T1000 (cell line): ENCODE results near the gene TMED8.
A peak's percentile ranks its signal among the peaks of the same experiment; 100 is the strongest.
"Not testable (repeated sequence)": the region's sequence is repeated elsewhere in the genome, so short reads cannot be mapped to it uniquely, and the experiment has no call there.

ENCODE experiments used
- DNase-seq: peaks from one replicate; lab custom pipeline; 2025; ENCODE audit warnings: mixed read lengths; lab: John Stamatoyannopoulos, UW

TMED8 gene

GRCh38 chr14:77376771-77377501, at the start of gene TMED8, which contains the start of gene SAMD15:
TMED8 (minus strand) TSS chr14:77377094; CDS start chr14:77377053, 41 bp downstream.
SAMD15 (plus strand) TSS chr14:77377379; CDS start chr14:77377419, 40 bp downstream.
- peak; percentile 79 for DNase-seq

GRCh38 chr14:77426396-77426795, 49.5 kb upstream of the TMED8 start:
- no peak for DNase-seq

DNA sequence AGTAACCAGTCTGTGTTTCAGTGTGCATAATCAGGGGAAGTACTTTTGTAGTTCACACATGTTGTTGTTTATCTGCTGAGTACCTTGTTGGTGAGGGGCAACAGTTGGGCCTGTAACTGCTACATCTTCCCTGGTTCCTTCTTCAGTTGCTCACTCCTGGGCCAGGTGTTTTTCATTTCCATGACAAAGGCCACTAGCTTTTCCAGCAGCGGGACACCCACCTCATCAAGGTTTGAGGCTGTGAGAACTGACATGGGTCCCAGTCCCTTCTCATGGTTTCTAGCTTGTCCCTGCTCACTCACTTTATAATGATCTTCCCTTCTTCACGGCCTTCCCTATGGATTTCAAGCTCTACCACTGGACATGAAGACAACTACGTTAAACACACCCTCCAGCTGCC, 48.0 kb upstream of the TMED8 start:
- no peak for DNase-seq

DNA sequence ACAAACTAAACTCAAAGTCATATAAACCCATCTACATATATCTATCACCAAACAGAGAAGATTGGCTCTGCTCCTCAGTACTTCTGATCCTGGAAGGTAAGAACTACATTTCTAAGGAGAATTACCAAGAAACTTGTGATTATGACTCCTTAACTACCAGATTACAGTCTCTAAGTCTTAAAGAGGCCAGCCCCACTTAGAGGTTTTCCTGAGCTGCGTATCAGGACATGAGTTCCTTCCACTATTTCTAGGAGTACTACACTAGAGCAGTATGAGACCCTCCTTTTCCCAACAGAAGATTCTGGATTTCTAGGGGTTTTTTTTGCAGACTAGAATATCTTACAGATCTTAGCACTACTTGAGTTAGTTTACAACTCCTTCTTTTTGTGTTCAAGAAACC, 46.5 kb upstream of the TMED8 start, which contains the start of gene NOXRED1:
NOXRED1 (minus strand) TSS at position 101 of the 400 bp plus-strand sequence. CDS start 634 bp downstream, outside the sequence.
- no peak for DNase-seq

DNA sequence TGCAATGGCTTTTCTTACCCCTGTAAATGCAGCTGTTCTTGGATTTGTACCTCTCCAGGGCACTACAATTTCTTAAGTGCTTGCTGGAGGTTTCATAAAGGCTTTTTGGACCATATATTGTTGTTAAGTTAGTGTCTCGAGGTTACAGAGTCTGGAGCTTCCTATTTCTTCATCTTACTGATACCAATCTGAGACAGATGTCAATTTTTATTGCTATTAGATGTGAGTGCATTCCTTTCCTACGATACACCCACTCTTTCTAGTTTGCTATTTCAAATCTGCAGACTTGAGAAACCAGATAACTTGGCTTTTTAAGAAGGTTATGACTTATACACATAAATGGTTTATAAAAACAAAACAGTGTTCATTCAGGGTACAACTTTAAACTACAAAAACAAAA, 44.3 kb upstream of the TMED8 start:
- DNase-seq, result no peak

GRCh38 chr14:77416836-77417235, 39.9 kb upstream of the TMED8 start:
- DNase-seq, result no peak

DNA sequence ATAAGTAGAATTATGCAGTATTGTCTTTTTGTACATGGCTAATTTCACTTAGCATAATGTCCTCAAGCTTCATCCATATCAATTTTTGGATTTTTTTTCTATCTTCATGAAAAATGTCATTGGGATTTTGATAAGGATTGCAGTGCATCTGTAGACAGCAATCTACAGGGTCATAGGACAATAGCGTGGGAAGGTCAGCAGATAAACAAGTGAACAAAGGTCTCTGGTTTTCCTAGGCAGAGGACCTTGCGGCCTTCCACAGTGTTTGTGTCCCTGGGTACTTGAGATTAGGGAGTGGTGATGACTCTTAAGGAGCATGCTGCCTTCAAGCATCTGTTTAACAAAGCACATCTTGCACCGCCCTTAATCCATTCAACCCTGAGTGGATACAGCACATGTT, 39.2 kb upstream of the TMED8 start:
- DNase-seq, result not testable (repeated sequence)

GRCh38 chr14:77415403-77416030, 38.6 kb upstream of the TMED8 start:
- not testable (repeated sequence) for DNase-seq

DNA sequence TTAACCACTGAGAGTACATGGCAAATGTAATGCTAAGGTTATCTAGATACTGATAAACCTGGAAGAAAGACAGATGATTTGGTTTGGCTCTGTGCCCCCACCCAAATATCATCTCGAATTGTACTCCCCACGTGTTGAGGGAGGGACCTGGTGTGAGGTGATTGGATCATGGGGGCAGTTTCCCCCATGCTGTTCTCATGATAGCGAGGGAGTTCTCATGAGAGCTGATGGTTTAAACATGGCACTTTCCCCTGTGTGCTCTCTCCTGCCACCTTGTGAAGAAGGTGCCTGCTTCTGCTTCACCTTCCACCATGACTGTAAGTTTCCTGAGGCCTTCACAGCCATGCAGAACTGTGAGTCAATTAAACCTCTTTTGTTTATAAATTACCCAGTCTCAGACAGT, 32.2 kb upstream of the TMED8 start:
- no peak for DNase-seq

- DNase-seq, result no peak
These were observed 30.3 kb upstream of the TMED8 start for GRCh38 chr14:77407158-77407557.

GRCh38 chr14:77406718-77407117, 29.8 kb upstream of the TMED8 start:
- DNase-seq, result no peak

GRCh38 chr14:77406086-77406485, 29.2 kb upstream of the TMED8 start:
- no peak for DNase-seq

DNA sequence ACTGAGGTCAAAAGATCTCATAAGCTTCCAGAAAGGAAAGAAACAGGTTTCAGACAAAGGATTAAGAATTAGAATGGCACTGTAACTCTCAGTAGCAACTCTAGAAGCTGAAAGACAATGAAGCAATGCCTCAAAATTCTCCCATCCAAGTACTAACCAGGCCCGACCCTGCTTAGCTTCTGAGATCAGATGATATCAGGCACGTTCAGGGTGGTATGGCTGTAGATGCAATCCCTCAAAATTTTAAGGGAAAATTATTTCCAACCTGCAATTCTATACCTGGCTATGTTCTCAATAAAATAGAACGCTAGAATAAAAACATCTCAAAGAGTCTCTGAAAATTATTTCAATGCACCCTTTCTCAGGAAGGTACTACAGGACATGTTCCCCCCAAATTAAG, 26.9 kb upstream of the TMED8 start:
- DNase-seq, result no peak

GRCh38 chr14:77400216-77400615, 23.3 kb upstream of the TMED8 start:
- DNase-seq, result no peak

GRCh38 chr14:77390188-77390587, 13.3 kb upstream of the TMED8 start:
- no peak for DNase-seq

DNA sequence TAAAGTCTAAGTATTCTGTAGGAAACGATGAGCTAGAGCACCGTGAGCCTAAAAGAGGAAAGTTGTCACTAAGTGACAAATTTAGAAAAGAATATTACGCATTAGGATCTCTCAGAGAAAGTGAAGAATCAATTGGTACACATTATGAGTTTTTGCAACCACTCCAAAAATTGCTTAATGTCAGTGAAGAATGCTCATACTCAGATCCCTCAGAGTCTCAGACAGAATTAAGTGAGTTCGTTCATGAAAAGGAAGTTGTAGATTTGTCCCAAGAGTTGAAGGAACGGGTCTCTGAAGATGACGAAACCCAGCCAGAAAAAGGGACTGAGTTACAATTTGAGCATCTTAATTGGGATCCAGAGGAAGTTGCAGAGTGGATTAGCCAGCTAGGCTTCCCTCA, 1.8 kb upstream of the TMED8 start:
- DNase-seq, result no peak

GRCh38 chr14:77377502-77377844, 579 bp upstream of the TMED8 start:
- no peak for DNase-seq

GRCh38 chr14:77375973-77376770, 722 bp downstream of the TMED8 start:
- DNase-seq, result no peak

DNA sequence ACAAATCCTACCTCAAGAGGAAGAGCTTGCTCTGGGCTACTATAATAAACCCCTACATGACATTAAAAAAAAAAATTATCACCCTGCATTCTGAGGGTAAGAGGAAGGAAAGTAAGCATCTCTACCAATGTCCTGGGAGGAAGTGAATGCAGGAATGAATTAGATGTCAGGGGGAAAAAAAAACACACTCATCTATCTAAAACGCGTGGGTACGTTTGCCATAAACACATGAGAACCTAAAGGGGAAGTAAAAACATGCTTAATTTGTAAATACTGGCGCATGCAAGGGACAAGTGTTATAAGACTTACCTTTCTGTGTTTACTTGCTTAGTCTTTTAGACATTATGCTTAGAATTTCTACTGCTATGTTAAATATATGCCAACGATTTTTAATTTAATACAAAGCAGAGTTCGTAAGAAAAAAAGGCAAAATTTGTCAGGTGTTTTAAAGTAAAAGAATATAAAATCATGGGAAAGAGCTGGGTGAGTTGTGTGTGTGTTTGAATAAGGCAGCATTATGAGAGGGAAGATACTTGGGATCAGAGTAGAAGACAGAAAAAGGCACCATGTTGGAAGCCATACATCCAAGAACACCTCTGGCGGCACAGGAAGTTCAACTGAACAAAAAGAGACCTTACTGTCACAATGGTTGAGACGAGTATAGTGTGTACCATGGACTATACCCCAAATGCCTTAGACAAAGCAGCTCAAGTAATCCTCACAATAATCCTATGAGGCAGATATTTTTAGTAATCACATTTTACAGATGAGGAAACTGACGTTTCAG, 1.5 kb downstream of the TMED8 start:
- no peak for DNase-seq

GRCh38 chr14:77372304-77372841, 4.5 kb downstream of the TMED8 start:
- no peak for DNase-seq

GRCh38 chr14:77369285-77369684, 7.6 kb downstream of the TMED8 start:
- no peak for DNase-seq

GRCh38 chr14:77364146-77364545, 12.7 kb downstream of the TMED8 start:
- no peak for DNase-seq
